ENCODE data around the gene WTAP. TPM values are rescaled to one million over a fixed set of nuclear protein-coding genes. Genes with fewer than 3 reads are reported as not detected.

WTAP gene
- total and polyA plus RNA-seq, 2 of the 4 experiments (the other 2 are of a cell fraction): 30.2 to 92.3 TPM

- BruUV-seq (replicated peaks): no TSS peak
- no peak overlapping the region for H2BK120ac ChIP-seq (ENCODE audit: low read depth, low read length)
- no peak overlapping the region for H2AFZ ChIP-seq (replicated peaks; ENCODE audit: low read length, poor library complexity)
- intact Hi-C loops (cut with micrococcal nuclease) (no loop called here), in situ Hi-C loops (cut with MboI; ENCODE audit: low sequenced_read_pairs) (loop anchor here (25.0 kb wide), 1 partner anchor 1077 kb away; the partner anchor contains the start of gene DYNLT1), dilution Hi-C loops (cut with HindIII; ENCODE audit: low sequenced_read_pairs, unreplicated experiment) (no loop called here)
- H2AK5ac ChIP-seq (ENCODE audit: low read depth, low read length): peak overlapping the region; percentile 43; the same call in 1 of the 2 replicates
- no peak overlapping the region for H2BK5ac ChIP-seq (ENCODE audit: low read depth, low read length, poor library complexity, severe bottlenecking)
- H3K9me3 ChIP-seq (ENCODE audit: control insufficient read depth, insufficient read depth, low read length): no peaks in the 10 kb centered on the region
- H4K20me1 ChIP-seq (ENCODE audit: insufficient read depth, low read length): 0 out of 2 replicates have a peak, but pooled peaks cover 3% of the 10 kb centered on the region
- ChIA-PET CTCF (no interaction called here), POLR2A (ENCODE audit: unreplicated experiment) (no interaction called here)
- no peak for DNase-seq
- H3K23ac ChIP-seq (ENCODE audit: low read depth, low read length): no peak overlapping the region
- H2AK9ac ChIP-seq (replicated peaks; ENCODE audit: low read depth, low read length, poor library complexity): peak overlapping the region; percentile 23
- no peaks in the 10 kb centered on the region for H3K27me3 ChIP-seq (ENCODE audit: control insufficient read depth, insufficient read depth, low read length)
- no peak overlapping the region; the same call in 1 of the 2 replicates for H3K18ac ChIP-seq (ENCODE audit: low read depth, low read length)
- no peak overlapping the region for H4K91ac ChIP-seq (ENCODE audit: insufficient read depth, low read depth, low read length)
- 93% methylated on average over 5 of the region's 5 CpGs; no CpG with 5 or more reads in 1 of the 2 experiments for WGBS, 2 experiments (ENCODE audit: extremely low coverage in 2 of 2, insufficient read length in 1 of 2)
- no peak overlapping the region for H3K4me3 ChIP-seq (ENCODE audit: insufficient read depth, low read depth, low read length)
- H3K27ac ChIP-seq (ENCODE audit: insufficient read depth, low read length): no peak overlapping the region
- peaks cover 10% of the 10 kb centered on the region for H3K9me1 ChIP-seq (ENCODE audit: insufficient read depth, low read length)
- ATAC-seq (ENCODE audit: low read depth): no peak
- no peak overlapping the region; the same call in 1 of the 2 replicates for H3K4ac ChIP-seq (ENCODE audit: low read depth, low read length)
- H4K5ac ChIP-seq (ENCODE audit: low read depth, low read length): no peak overlapping the region
- no peak overlapping the region for H3K56ac ChIP-seq (ENCODE audit: extremely low read depth, insufficient read depth, low read length)
- peaks cover 21 to 49% of the 10 kb centered on the region in 2 experiments for H3K79me1 ChIP-seq (ENCODE audit: low read depth in 1 of 2, low read length in 2 of 2)
- TF ChIP-seq POLR2A (IDR thresholded peaks at IDR 0.05; ENCODE audit: low read depth, low read length) (no peak), RCOR1 (IDR thresholded peaks at IDR 0.05; ENCODE audit: insufficient replicate concordance, low read length) (no peak), RAD21 (IDR thresholded peaks at IDR 0.05; ENCODE audit: low read length) (no peak), BHLHE40 (IDR thresholded peaks at IDR 0.05; ENCODE audit: low read depth, low read length) (no peak), MXI1 (IDR thresholded peaks at IDR 0.05; ENCODE audit: borderline replicate concordance, low read depth, low read length) (no peak), SMC3 (IDR thresholded peaks at IDR 0.05; ENCODE audit: low read depth, low read length) (no peak), RFX5 (IDR thresholded peaks at IDR 0.05; ENCODE audit: low read depth, low read length) (no peak), ELK1 (IDR thresholded peaks at IDR 0.05; ENCODE audit: borderline replicate concordance, low read depth, low read length) (no peak), NFE2L2 (IDR thresholded peaks at IDR 0.05; ENCODE audit: low read depth, low read length) (no peak), CTCF (conservative IDR thresholded peaks at IDR 0.05; ENCODE audit: low read depth, low read length) (no peak), CEBPB (IDR thresholded peaks at IDR 0.05; ENCODE audit: low read depth, low read length) (no peak), FOS (IDR thresholded peaks at IDR 0.05; ENCODE audit: low read depth, low read length) (no peak), CHD1 (IDR thresholded peaks at IDR 0.05; ENCODE audit: low read depth, low read length) (no peak), MAZ (IDR thresholded peaks at IDR 0.05; ENCODE audit: borderline replicate concordance, low read depth, low read length) (no peak), MAFK (IDR thresholded peaks at IDR 0.05; ENCODE audit: low read depth, low read length) (no peak)
- H3K36me3 ChIP-seq (ENCODE audit: control insufficient read depth, insufficient read depth, low read length): 0 out of 2 replicates have a peak, but pooled peaks cover 1% of the 10 kb centered on the region
- no peak overlapping the region for H4K8ac ChIP-seq (ENCODE audit: low read depth in 2 of 2, low read length in 2 of 2)
- no peak overlapping the region for H2BK15ac ChIP-seq (ENCODE audit: low read depth, low read length)
- H3K4me1 ChIP-seq (ENCODE audit: control insufficient read depth, insufficient read depth, low read length): peaks cover 12% of the 10 kb centered on the region
- H3K4me2 ChIP-seq (ENCODE audit: low read depth, low read length): no peak overlapping the region
- no peak overlapping the region for H3K14ac ChIP-seq (replicated peaks; ENCODE audit: low read depth, low read length)
- H3K9ac ChIP-seq (ENCODE audit: low read depth, low read length): no peak overlapping the region
- no peak overlapping the region for H2BK20ac ChIP-seq (ENCODE audit: low read depth, low read length)
Measured at GRCh38 chr6:159714404-159714803, 12.9 kb upstream of the WTAP start.
